Dermis blood vessel endothelial cell (primary cell): Measurements from ENCODE around the gene P3H2. TPM values are rescaled to one million over a fixed set of nuclear protein-coding genes. Genes with fewer than 3 reads are reported as not detected.

Experiments
- DNase-seq: peaks from one replicate; pipeline ENCODE4 v3.0.0; 2010
- total RNA-seq: library from RNA; depleted of rRNA; stranded (reverse); fragments of >200 nt; gene quantifications from 2 replicates; pipeline ENCODE4 v1.2.3, GENCODE V29; 2014

P3H2 gene
- total RNA-seq, 1 donor from 2014 or later, result 13.1 TPM

DNA sequence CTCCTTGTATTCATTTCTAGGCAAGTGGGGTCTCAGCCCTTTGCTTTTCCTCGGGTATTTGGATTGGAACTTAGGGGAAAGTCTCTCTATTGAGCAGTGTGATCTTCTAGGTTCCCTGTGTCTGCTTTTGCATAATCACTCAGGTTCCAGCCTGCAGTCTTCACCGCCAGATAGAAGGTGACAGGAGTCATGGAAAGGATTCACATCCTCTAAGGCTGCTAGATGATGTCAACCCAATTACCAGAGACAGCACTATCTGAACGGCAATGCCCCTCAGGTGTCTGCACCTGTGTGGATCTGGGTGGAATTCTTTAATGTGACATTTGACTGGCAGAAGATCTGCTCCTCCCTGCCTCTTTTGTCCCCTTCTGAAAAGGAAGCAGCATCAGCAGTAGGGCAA lies 177.7 kb downstream of the P3H2 start:
- DNase-seq, result no peak

DNA sequence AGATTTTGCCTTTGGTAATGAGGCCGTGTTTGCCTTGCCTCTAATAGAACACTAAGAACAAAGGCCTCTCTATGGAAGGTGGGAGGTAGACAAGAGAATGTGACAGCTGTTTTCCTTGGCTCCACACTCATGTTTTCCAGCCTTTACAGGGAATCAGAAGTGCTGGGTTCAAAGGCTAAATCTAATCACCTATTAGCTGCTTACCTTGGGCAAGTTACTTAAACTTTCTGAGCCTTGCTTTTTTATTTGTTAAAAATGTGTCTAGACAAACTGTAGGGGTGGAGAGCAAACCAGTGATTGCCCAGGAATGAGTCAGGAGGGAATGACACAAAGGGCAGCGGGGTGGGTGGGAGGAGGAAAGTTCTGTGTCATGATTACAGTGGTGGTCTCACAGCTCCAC lies 179.0 kb downstream of the P3H2 start:
- peak; percentile 28 for DNase-seq

DNA sequence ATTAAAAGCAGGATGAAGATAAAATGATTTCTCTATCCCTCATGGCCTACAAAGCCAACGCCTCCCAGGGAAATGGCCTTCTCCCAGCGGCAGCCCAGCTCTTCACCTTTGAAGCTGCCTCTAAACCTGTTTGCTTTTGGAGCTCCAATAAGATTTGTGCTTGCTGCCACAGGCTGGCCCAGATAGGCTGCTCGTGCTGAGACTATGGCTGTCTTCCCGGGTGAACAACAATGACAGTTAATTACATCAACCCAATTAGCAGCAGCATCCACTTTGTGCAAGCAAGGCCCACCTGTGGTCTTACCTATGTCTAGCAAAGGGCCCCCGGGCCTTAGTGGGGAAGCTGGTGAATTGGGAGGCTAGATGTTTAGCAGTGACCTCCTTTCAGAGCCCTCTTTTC lies 179.6 kb downstream of the P3H2 start:
- no peak for DNase-seq

DNA sequence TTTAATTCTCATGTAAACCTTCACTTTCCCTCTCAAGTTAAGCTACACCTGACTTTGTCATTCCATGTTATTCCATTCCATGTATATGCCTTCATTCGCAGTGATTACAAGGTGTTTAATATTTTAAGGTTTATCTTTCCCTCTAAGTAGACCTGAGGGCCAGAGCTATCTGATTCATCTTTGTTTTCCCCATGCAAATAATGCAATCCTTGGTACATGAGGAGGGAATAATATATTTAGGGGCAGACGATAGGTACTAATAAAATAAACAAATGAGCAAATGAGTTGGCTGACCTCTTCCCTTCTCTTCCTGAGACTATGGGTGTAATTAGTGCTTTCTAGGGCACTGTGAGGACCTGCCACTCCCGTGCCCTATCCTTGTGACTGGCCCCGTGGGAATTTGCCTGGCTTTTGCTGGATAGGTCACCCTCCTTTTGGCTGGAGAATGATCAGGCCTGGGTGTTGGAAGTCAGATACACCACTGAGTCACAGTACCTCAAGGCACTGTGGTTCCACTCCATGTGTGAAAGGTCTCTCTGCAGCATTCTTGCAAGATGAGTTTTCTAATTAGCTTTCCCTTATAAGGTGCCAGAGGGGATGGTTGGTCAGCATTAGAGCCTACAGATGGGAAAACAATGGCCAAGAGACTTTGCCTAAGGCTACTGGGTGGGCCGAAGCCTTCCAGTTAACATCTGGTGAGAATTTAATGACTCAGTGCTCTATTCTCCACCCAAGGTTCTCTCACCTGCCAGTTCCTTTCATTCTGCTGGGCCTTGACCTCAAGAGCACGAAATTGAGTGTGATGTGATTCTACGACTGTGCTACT lies 183.2 kb downstream of the P3H2 start:
- DNase-seq, result peak; percentile 71

DNA sequence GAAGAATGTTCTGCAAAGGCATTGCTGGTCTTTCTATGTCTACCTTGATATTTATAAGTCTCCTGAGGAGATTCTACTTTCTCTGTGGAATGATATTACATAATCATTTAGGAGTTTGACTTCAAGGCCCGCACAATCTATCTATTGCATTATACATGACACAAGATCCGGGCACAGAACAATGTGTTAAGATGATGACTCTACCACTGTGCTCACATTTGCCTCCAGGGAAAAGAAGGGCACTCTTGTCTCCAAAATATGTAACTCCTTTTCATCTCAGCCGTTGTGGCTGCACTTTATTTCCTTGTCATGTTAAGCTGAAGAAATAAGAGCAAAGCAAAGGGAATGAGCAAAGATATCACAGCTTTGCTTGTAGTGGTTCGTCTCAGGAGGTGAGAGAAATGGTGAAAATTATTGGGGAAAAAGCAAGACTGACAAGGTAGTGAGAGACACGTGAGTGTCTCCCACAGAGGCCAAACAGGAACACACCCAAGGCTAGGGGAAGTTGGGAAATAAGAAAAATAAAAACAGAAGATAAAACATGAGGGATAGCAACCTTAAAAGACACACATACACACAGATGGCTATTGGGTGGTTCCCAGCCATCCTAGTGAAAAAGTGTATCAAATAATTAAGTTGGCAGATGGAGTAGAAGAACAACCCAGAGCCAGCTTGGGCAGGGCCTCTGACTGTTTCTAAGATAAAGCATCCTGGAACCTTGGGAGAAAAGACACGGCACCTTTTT lies 184.3 kb downstream of the P3H2 start:
- no peak for DNase-seq

DNA sequence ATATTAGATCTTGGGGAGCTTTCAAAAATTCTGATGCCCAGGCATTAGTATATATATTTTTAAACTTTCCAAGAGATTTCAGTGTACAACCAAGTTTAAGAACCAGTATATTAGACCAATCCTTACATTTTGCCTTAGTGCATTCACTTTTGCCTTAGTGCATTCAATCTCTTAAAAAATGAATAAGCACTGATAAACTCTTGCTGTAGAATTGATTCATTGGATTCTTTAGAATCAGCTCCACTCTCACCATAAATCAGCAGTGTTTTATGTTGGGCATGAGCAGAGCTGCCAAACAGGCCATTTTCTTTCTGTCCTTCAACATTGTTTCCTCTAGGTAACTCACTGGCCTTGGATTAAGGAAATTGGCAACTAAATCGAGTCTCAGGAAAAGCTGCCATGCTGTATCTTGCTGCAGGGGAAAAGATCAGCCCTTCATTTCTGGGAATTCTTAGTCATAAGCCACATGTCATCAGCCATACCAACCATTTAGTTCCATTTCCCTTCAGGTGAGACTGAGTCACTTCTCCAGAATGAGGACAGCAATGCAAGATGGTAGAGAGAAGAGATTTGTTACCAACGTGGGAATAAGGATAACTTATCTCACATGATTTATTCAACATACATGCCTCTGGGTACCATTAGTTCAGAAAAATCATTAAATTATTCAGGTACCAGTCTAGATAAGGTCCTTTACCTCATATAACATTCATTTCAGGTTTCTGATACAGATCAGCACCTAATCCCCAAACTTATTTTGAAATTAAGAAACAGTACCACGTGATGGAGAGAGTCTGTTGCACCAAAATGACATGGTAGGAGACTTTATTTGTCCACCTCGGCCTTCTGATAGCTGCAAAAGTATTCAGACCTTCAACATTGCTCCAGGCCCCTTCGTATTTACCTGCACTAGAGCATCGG lies 192.5 kb downstream of the P3H2 start:
- peak; percentile 32 for DNase-seq

DNA sequence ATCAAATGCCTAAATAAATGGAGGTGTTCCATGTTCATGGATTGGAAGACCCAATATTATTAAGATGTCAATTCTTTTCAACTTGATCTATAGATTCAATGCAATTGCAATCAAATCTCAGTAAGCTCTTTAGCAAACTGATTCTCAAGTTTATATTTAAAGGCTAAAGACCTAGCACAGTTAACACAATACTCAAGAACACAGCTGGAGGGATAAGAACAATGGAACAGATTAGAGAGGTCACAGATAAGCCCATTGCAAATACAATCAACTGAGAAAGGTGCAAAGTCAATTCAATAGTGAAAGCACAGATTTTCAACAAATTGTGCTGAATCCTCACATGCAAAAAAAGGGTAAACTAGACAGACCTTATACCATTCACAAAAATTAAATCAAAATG lies 198.9 kb downstream of the P3H2 start:
- DNase-seq, result no peak

DNA sequence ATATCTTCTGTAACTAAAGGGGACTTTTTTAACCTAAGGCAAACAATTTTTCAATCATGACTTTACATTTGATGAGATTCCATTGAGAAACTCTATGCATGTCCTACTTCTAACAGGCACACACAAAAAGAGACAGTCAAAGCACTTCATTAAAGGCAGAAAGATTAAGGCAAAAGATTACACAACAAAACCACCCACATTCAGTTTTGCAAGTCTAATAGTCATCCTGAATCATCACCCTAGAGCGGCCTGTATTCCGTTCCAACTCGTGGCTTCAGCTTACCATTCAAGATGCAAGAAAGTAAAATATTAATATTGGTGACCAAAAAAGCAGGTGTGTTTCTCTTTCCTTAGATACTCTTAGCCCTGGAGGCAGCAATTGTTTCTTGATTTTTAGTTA lies 205.9 kb downstream of the P3H2 start:
- DNase-seq, result peak; percentile 39

DNA sequence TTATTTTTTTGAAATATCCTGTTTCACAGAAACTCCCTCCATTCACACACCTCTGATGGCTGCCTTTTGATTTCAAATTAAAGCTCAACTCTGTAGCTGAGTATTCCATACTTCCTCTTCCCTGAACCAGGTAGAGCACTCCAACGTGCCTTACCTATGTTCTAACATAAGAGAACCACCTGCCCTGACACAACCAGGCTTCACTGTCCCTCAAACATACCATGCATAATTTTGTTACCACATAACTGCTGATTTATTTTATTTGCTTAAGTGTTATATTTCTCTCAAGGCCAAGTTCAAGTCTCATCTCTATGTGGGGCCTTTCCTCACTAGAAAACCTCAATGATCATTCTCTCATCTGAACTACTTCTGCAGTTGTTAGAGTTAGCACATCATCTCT lies 209.7 kb downstream of the P3H2 start:
- no peak for DNase-seq

DNA sequence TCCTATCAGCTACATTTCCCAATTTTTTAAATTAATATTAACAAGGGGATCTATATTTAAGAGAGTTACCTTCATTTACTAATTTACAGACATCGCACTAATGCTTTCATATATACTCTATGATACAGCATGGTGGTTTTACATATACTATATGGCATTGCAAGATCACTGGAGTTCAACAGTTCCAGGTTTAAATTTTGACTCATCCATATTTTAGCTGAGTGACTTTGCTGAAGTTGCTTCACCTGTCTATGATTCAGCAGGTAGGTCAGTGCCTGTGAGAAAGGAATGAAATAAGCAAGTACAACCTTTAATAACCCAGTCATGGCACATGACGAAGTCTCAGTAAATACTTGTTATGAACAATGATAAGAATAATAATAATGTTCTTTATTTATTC lies 211.1 kb downstream of the P3H2 start:
- no peak for DNase-seq

DNA sequence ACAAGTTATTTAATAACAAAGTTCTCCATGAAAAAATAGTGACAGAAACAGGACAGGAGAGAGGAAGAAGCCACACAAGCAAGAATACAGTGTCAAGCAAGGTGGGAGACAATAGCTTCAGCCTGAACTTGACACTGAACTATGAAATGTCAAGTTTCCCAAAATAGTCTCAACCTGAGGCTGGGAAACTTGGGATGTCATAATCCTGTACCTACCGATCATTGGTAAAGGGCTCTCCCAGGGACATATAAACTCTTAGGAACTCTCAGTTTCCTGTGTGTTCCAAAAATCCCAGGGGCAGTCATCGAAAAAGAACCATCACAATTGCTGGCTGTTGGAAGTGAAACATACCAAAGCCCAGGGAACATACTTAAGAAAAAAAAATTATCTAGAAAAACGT lies 211.6 kb downstream of the P3H2 start:
- no peak for DNase-seq

DNA sequence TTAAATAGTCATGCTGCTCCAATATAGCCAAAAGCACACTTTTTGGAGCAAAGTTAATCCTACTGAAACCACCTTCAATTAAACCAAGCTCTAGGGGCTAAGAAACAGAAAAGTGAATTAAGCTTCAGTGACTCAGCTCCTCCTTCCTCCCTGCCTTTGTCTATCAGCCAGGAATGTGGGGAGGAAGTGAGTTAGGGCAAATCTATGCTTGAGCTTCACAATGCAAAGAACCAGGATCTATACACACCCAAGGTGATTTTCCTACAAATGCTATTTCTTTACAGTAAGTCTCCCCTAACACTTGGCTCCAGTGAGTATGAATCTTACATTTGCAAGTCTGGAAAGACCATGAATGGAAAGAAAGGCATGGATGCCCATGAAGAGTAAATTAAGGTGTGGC lies 212.1 kb downstream of the P3H2 start:
- peak; percentile 90 for DNase-seq

DNA sequence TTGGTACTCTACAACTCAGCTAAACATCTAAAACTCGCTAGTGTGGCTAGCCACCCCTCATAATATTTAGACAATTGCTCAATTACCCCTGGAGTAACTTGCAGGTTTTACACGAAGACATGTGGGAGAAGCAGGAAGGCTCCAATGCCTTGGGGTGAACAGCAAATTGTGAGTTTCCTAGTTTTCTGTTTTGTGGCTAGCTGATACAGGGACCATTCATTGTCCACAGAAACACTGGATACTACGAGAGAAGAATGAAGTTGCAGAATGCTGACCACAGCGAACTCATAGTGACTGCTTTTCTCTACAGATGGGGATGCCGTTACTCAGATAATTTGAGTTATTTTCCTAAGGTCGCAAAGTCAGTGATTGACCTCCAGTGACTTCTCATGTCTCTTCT lies 212.9 kb downstream of the P3H2 start:
- DNase-seq, result peak; percentile 3

Other genes with a start within 250 kb of the P3H2 start
- gene CLDN1, start 201.5 kb upstream of the P3H2 start, total RNA-seq, result 0.68 and 0.79 TPM in 2 replicates